Suprapubic skin (tissue), 4 donors: ENCODE data around the gene KCNIP4. TPM values are rescaled to one million over a fixed set of nuclear protein-coding genes. Genes with fewer than 3 reads are reported as not detected.

Experiments used
- DNase-seq, 2 donors: peaks; one replicate each; pipeline ENCODE4 v3.0.0-alpha.2; 2019; ENCODE audit warnings: low spot score in 2 of 2
- H3K27ac ChIP-seq: fragments of 200-600 bp; sonication (generic); one replicate; pipeline ENCODE4 v1.5.1; 2019
- H3K27me3 ChIP-seq: fragments of 200-600 bp; sonication (generic); one replicate; pipeline ENCODE4 v1.5.1; 2019
- H3K36me3 ChIP-seq: fragments of 200-600 bp; sonication (generic); one replicate; pipeline ENCODE4 v1.5.1; 2019
- H3K4me1 ChIP-seq: fragments of 200-600 bp; sonication (generic); one replicate; pipeline ENCODE4 v1.5.1; 2019
- H3K4me3 ChIP-seq: fragments of 200-600 bp; sonication (generic); one replicate; pipeline ENCODE4 v1.5.1; 2019; ENCODE audit warnings: mild to moderate bottlenecking
- H3K9me3 ChIP-seq: fragments of 200-600 bp; sonication (generic); one replicate; pipeline ENCODE4 v1.5.1; 2019
- CTCF ChIP-seq, 2 donors: fragments of 200-600 bp in 1 of 2; fragments of 450-650 bp in 1 of 2; sonication (generic) in 1 of 2; IDR thresholded peaks; one replicate each; pipeline ENCODE4 v1.5.1; 2016 to 2019; ENCODE audit warnings: antibody characterized with exemption in 2 of 2, mild to moderate bottlenecking in 1 of 2, moderate library complexity in 1 of 2
- EP300 ChIP-seq: sonication (generic); formaldehyde crosslinking; IDR thresholded peaks from one replicate; pipeline ENCODE4 v1.6.1; 2017; ENCODE audit warnings: antibody characterized with exemption
- POLR2A ChIP-seq, 2 donors: fragments of 450-650 bp; IDR thresholded peaks; one replicate each; pipeline ENCODE4 v1.6.1; 2017; ENCODE audit warnings: antibody characterized with exemption in 2 of 2, mild to moderate bottlenecking in 2 of 2, moderate library complexity in 2 of 2
- POLR2AphosphoS5 ChIP-seq, 3 donors: sonication (generic); formaldehyde crosslinking; IDR thresholded peaks; one replicate each; pipeline ENCODE4 v1.6.1; 2017; ENCODE audit warnings: antibody characterized with exemption in 3 of 3
- WGBS: methylation state at CpG from one replicate; pipeline ENCODE4 v1.1.5; 2018; 5-methylcytosine and 5-hydroxymethylcytosine counted together
- total RNA-seq, 4 donors: library from RNA; depleted of rRNA; stranded (reverse); fragments of >200 nt; gene quantifications; one replicate each; pipeline ENCODE4 v1.1.0, GENCODE V29; 2016

KCNIP4 gene
- total RNA-seq, 4 donors from 2014 or later = not detected

- Histone ChIP-seq H3K27ac (no peak overlapping the region), H3K27me3 (no peaks in the 10 kb centered on the region), H3K4me1 (no peaks in the 10 kb centered on the region), H3K9me3 (no peaks in the 10 kb centered on the region), H3K36me3 (no peaks in the 10 kb centered on the region), H3K4me3 (no peak overlapping the region)
- DNase-seq = no peak
- TF ChIP-seq EP300 (no peak), POLR2A (IDR thresholded peaks at IDR 0.05) (no peak), POLR2AphosphoS5 (IDR thresholded peaks at IDR 0.05) (no peak), CTCF (IDR thresholded peaks at IDR 0.05) (no peak)
- 76% methylated on average over 5 of the region's 5 CpGs for WGBS
Measured at GRCh38 chr4:21830272-21830671, 118.3 kb downstream of the KCNIP4 start.

GRCh38 chr4:21827575-21827974 is 121.0 kb downstream of the KCNIP4 start:
- DNase-seq = no peak
- Histone ChIP-seq H3K9me3 (no peaks in the 10 kb centered on the region), H3K4me1 (no peaks in the 10 kb centered on the region), H3K27me3 (no peaks in the 10 kb centered on the region), H3K4me3 (no peak overlapping the region), H3K36me3 (no peaks in the 10 kb centered on the region), H3K27ac (no peak overlapping the region)
- TF ChIP-seq POLR2A (IDR thresholded peaks at IDR 0.05) (no peak), POLR2AphosphoS5 (IDR thresholded peaks at IDR 0.05) (no peak), CTCF (IDR thresholded peaks at IDR 0.05) (no peak), EP300 (no peak)
- WGBS = 75% methylated on average over 3 of the region's 3 CpGs

- Histone ChIP-seq H3K27ac (no peak overlapping the region), H3K4me3 (no peak overlapping the region), H3K4me1 (no peaks in the 10 kb centered on the region), H3K27me3 (no peaks in the 10 kb centered on the region), H3K9me3 (no peaks in the 10 kb centered on the region), H3K36me3 (no peaks in the 10 kb centered on the region)
- 77% methylated on average over 4 of the region's 4 CpGs for WGBS
- no peak for DNase-seq
- TF ChIP-seq CTCF (IDR thresholded peaks at IDR 0.05) = no peak
- TF ChIP-seq POLR2A (IDR thresholded peaks at IDR 0.05) = no peak
- TF ChIP-seq POLR2AphosphoS5 (IDR thresholded peaks at IDR 0.05) = no peak
- TF ChIP-seq EP300 = no peak
Measured at GRCh38 chr4:21826071-21826470, 122.5 kb downstream of the KCNIP4 start.

- Histone ChIP-seq H3K36me3 (no peaks in the 10 kb centered on the region), H3K9me3 (no peaks in the 10 kb centered on the region), H3K27me3 (no peaks in the 10 kb centered on the region), H3K27ac (no peak overlapping the region), H3K4me1 (no peaks in the 10 kb centered on the region), H3K4me3 (no peak overlapping the region)
- no peak for DNase-seq
- TF ChIP-seq EP300 (no peak), POLR2A (IDR thresholded peaks at IDR 0.05) (no peak), CTCF (IDR thresholded peaks at IDR 0.05) (no peak), POLR2AphosphoS5 (IDR thresholded peaks at IDR 0.05) (no peak)
- 33% methylated on average over 1 of the region's 1 CpG for WGBS
Measured at GRCh38 chr4:21819086-21819485, 129.5 kb downstream of the KCNIP4 start.

GRCh38 chr4:21815651-21816377 is 132.8 kb downstream of the KCNIP4 start:
- Histone ChIP-seq H3K9me3 (no peaks in the 10 kb centered on the region), H3K4me3 (no peak overlapping the region), H3K36me3 (no peaks in the 10 kb centered on the region), H3K27ac (no peak overlapping the region), H3K4me1 (no peaks in the 10 kb centered on the region), H3K27me3 (no peaks in the 10 kb centered on the region)
- TF ChIP-seq EP300 = no peak
- no peak for TF ChIP-seq POLR2AphosphoS5 (IDR thresholded peaks at IDR 0.05)
- DNase-seq = no peak

GRCh38 chr4:21811565-21811964 is 137.0 kb downstream of the KCNIP4 start:
- Histone ChIP-seq H3K9me3 (no peaks in the 10 kb centered on the region), H3K36me3 (no peaks in the 10 kb centered on the region), H3K4me3 (no peak overlapping the region), H3K27ac (no peak overlapping the region), H3K27me3 (no peaks in the 10 kb centered on the region), H3K4me1 (no peaks in the 10 kb centered on the region)
- 61% methylated on average over 1 of the region's 1 CpG for WGBS
- TF ChIP-seq POLR2AphosphoS5 (IDR thresholded peaks at IDR 0.05) = no peak
- no peak for TF ChIP-seq EP300
- no peak for TF ChIP-seq POLR2A (IDR thresholded peaks at IDR 0.05)
- TF ChIP-seq CTCF (IDR thresholded peaks at IDR 0.05) = no peak
- DNase-seq = no peak
